GM21526 (cell line): Measurements from ENCODE around the gene BLCAP.
A peak's percentile ranks its signal among the peaks of the same experiment; 100 is the strongest.
"Not testable (repeated sequence)": the region's sequence is repeated elsewhere in the genome, so short reads cannot be mapped to it uniquely, and the experiment has no call there.

Source experiments
- ATAC-seq: cut with Tn5 transposase; IDR thresholded peaks from one replicate; pipeline ENCODE4 v1.9.1; 2021; ENCODE audit warnings: moderate library complexity; ENCODE audit not compliant: unreplicated experiment, low FRiP score

The BLCAP gene

GRCh38 chr20:37527638-37528445, at the start of gene BLCAP:
BLCAP (minus strand) TSS chr20:37527876; CDS start chr20:37519174, 8,702 bp downstream.
- ATAC-seq = peak; percentile 71

GRCh38 chr20:37577436-37577835, 49.8 kb upstream of the BLCAP start:
- ATAC-seq = not testable (repeated sequence)

GRCh38 chr20:37576911-37577310, 49.2 kb upstream of the BLCAP start:
- ATAC-seq = no peak

GRCh38 chr20:37575884-37576283, 48.2 kb upstream of the BLCAP start:
- no peak for ATAC-seq

GRCh38 chr20:37574199-37574890, 46.7 kb upstream of the BLCAP start:
- ATAC-seq = no peak

GRCh38 chr20:37573626-37574198, 46.0 kb upstream of the BLCAP start:
- ATAC-seq = no peak

GRCh38 chr20:37571033-37571432, 43.4 kb upstream of the BLCAP start:
- ATAC-seq = no peak

- ATAC-seq = no peak
These were observed 42.7 kb upstream of the BLCAP start for GRCh38 chr20:37570419-37570818.

- ATAC-seq = no peak
These were observed 40.3 kb upstream of the BLCAP start for GRCh38 chr20:37567671-37568588.

GRCh38 chr20:37567331-37567665, 39.6 kb upstream of the BLCAP start:
- no peak for ATAC-seq

GRCh38 chr20:37566590-37567330, 39.1 kb upstream of the BLCAP start:
- no peak for ATAC-seq

- no peak for ATAC-seq
These were observed 37.6 kb upstream of the BLCAP start for GRCh38 chr20:37565134-37565811.

GRCh38 chr20:37564388-37565133, 36.9 kb upstream of the BLCAP start:
- no peak for ATAC-seq

GRCh38 chr20:37564016-37564387, 36.3 kb upstream of the BLCAP start:
- ATAC-seq = no peak

- ATAC-seq = no peak
These were observed 35.2 kb upstream of the BLCAP start for GRCh38 chr20:37562695-37563480.

- ATAC-seq = no peak
These were observed 33.0 kb upstream of the BLCAP start for GRCh38 chr20:37560629-37561028.

GRCh38 chr20:37559312-37560027, 31.8 kb upstream of the BLCAP start:
- ATAC-seq = no peak
